ENCODE results near the gene AOPEP.
A peak's percentile ranks its signal among the peaks of the same experiment; 100 is the strongest.

AOPEP gene

DNA sequence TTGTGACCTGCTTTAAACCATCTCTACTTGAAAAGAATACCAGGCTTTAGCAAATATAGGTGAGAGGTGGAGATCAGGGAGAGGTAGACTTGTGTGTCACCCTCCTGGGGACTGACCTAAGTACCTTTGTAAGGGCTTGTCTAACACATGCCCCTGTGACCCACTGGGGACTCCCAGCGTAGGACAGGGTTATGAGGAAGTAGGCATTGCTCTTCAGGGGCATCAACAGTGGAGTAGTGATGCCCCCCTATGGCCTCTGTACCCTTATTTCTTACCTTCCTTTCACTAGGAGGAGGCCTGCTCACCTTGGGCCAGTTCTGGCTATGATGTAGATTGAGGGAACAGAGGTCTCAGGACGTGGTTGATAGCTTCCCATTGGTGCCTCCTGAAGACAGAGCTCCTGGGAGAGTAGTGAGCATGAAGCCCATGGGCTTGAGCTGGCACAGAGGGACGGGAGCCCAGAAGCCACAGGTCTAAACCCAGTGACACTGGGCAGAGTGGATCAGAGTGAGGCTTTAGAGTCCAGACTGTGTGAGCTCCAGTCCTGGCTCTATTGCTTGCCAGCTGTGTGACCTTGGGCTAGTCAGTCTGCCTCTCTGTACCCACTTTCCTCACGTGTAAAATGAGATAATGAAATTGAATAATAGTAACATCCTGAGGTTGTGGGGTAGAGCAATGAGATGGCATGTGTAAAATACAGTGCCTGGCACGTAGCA, 191.7 kb downstream of the AOPEP start:
- DNase-seq (ENCODE audit: low read depth), result no peak

DNA sequence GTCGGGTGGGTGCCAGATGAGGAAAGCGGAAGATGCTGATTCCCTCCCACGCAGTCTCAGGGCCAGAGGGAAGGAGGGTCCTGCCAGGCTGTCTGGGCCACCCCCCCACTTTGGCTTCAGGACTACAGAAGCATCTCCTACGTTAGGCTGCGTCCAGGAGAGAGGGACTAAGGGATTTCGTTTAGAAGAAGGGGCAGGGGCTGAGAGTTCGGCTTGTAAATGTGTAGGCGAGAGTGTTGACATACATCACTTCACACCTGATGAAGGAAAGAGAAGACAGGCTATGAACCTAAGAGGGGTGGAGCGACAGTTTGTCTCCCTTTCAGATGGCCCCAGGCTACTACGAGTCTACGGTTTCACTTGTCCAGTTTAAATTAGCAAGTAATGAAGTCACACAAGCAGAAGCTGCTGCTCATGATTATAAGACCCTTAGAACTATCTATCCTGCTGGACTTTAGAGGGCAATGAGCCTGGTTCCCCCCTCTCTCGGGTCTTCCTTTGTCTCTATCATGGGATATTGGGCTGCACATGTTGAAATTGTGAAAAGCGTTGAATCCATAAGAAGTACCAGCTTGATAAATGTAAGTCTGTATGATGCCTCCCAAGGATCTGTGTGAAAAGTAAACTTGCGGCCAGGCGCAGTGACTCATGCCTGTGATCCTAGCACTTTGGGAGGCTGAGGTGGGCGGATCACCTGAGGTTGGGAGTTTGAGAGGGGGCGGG, 193.0 kb downstream of the AOPEP start:
- no peak for DNase-seq (ENCODE audit: low read depth)

DNA sequence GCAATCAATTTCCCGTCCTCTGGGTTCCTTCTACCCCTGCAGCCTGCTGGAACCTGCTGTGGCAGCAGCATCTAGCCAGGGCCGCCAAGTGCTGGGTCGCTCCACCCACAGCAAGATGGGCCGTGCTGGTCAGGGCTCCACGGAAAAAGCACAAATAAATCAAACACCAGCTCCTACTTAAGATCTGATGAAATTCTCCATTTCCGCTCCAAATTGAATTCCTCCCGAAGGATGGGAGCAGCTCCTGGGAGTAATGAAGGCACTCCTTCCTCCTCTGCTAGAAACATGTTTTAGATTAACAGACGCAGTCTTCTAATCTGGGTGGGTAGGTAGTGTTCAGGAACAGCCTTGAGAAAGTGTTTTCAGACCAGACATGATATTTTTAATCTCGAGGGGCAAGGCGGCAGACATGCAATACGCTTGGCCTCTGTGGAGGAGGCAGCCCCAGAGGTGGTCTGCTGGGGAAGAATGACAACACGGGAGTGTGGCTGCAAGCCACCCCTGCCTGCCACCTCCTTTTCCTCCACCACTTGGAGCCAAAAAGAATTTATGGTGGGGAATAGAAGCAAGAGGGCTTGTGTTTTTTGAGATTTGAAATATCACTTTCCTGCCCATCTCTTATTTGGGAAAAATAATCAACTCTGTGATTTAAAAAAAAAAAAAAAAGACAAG, 194.1 kb downstream of the AOPEP start:
- DNase-seq (ENCODE audit: low read depth), result peak; percentile 79

DNA sequence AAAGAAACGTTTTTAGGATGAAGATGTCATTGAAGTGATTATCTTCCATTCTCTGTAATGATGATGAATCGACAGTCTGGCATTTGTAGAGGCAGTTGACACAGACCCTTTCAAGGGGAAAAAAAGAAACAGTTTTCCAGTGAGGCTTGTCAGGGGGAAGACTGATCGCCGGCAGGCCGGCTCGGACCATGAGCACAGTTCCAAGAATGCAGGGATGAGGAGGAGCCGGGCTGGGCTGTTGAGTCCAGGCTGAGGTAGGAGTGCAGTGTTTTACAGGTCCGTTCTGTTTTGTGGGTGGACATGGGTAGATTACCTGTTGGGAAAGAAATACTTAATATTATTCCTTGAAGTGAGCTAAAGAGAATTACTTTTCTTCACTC, 194.6 kb downstream of the AOPEP start:
- DNase-seq (ENCODE audit: low read depth), result no peak

DNA sequence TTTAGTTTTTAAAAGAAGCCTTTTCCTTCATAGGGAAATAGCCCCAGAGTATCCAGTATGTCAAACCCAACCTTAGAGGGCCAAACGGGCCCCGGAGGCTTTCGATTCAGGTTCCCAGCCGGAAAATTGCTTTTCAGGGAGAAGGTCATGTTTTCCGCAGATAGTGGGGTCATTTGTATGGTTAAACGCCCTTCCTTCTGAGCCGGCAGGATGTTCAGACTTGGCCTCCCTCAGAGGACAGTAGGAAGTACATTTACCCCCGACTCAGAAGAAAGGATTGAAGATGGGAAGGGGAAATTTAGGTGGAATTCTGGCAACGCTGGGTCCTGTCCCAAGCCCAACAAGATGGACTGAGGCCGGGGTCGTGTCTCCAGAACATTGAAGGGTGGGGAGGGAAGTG, 195.2 kb downstream of the AOPEP start:
- DNase-seq (ENCODE audit: low read depth), result no peak

DNA sequence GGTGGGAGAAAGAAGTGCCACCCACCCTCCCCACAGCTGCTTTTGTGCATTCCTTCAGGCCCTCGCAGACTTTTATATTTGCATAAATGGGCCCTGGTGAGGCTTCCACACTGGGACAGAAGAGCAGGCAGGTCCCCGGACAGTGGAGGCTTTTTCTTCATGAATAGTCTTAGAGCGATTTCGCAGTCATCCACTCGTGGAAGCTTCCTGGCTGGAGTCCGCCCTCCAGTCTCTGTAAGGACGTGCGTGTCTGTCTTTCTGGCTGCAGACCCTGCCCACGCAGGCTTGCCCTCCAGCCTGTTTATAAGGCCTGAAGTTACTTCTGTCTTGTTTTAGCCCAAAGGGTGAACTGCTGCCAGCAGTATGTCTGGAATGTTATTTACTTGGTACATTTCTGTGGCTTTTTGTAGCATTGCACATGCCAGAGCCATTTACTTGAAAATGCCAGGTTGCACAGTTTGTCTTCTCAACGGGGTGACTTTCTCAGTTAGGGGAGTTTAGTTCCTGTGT, 195.7 kb downstream of the AOPEP start:
- peak; percentile 86 for DNase-seq (ENCODE audit: low read depth)

DNA sequence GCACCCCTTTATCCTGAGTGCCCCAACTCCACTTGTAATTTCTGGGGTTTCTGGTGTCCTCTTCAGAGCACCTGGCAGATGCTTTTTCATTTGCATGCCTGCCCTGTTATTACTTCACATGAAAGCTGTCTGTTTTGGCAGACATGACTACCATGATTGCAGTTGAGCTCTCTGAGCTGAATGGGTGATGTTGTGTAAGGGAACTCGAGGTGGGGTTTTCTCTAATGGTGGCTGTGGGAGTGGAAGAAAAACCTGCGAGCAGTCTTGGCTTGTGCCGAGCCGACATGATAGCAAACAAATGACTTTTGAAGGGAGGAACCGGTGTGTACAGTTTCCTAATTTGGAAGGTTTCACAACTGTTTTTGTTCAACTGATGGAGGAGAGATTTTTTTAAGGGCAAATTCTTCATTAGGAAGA, 196.2 kb downstream of the AOPEP start:
- DNase-seq (ENCODE audit: low read depth), result no peak

DNA sequence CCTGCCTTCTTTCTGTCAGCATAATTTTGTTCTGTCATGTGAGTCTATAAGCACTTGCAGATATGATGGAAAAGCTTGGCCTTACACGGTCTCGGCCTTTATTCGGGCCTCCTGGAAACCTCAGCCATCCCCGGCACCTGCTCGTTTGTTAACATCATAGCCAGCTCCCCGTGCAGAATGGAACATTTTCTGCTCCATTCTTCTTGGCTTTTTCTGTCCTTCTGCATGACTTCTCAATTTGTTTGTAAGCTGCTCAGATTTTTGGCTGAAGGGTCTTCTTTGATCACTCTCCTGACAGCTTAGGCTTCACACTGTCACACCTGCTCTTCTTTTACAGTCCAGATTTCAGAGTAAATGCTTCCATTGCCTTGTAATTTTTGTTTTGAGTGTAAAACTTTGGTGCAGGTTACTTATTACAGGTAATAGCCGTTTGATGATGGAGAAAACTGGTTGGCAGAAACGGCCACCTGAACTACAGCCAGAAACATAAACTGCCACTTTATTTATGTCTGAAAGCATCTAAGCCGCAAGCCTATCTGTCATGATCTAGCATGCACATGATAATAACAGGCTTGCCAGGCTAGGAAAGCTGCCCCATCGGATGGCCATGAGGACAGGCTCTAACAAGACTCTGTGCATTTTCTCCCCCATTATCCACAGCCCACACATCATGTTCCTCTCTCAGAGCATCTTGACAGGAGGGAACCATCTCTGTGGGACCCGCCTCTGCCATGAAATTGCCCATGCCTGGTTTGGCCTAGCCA, 197.0 kb downstream of the AOPEP start:
- DNase-seq (ENCODE audit: low read depth), result no peak

DNA sequence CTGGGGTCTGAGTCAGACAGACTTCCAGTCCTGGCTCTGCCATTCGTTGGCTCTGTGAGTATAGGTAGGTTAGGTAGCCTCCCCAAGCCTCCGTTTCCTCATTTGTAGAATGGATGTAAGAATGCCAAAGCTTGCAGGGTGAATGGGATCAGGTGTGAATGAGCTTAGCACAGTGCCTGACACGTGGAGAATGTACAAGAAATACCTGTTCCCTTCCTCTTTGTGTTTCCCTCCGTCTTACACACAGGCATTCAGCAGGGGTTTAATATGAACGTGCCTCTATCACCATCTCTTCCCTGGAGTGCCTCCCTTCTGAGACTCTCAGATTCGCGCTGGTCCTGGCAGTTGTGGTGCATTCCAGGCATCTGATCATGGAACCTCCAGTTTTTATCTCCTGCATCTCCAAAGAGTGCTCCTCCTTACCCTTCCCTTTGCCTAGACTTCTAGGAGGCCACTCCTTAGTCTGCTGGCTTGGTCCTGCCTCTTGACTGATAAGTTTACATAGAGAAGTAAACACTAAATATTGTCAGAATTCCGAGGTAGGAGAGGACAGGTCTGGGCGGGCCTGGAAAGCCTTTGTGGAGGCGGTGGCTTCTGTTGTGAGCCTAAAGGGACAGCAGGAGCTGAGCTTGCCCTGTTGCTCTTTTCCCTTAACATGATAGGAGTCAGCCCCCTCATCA, 199.4 kb downstream of the AOPEP start:
- no peak for DNase-seq (ENCODE audit: low read depth)

DNA sequence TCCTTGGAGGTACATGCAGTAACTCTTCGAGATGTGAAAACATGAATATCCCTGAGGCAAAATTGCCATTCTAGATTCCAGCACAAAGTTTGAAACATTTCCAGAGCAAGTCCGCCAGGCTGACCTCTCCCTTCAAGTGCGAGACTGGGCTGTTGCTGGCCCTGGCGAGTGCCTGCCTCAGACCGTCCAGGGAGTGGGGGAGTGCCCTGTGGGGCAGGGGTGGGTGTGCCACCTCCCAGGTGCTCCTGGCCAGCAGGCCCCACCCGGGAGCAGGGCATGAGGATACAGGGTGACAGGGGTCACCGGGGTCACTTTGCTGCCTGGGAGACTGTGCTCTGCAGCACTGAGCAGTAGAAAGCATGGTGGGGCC, 199.9 kb downstream of the AOPEP start:
- no peak for DNase-seq (ENCODE audit: low read depth)

DNA sequence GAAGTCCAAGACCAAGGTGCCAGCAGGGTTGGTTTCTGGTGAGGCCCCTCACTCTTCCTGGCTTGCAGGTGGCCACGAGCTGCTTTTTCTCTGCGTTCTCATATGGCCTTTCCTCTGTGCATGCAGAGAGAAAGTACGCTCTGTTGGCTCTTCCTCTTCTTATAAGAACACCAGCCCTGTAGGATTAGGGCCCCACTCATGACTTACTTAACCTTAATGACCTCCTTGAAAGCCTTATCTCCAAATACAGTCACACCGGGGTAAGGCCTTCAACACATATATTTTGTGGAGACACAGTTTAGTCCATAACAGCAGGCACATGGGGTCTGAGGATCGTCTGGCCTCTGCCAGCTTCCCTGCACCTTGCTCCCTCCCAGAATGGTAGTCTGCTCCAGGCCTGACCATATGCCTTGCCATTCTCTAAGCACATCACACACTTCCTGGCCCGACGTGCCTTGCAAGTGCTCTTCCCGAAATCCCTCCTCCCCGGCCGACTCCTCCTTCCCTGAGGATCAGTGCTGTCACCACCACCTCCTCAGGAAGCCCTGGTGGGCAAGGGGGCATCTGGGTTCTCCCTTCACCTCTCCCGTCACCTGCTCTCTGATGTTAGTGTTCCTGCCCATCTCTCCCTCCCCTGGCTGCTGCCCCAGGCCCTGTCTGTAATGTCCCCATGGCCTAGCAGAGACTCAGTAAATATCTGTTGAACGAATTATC, 200.7 kb downstream of the AOPEP start:
- DNase-seq (ENCODE audit: low read depth), result no peak

DNA sequence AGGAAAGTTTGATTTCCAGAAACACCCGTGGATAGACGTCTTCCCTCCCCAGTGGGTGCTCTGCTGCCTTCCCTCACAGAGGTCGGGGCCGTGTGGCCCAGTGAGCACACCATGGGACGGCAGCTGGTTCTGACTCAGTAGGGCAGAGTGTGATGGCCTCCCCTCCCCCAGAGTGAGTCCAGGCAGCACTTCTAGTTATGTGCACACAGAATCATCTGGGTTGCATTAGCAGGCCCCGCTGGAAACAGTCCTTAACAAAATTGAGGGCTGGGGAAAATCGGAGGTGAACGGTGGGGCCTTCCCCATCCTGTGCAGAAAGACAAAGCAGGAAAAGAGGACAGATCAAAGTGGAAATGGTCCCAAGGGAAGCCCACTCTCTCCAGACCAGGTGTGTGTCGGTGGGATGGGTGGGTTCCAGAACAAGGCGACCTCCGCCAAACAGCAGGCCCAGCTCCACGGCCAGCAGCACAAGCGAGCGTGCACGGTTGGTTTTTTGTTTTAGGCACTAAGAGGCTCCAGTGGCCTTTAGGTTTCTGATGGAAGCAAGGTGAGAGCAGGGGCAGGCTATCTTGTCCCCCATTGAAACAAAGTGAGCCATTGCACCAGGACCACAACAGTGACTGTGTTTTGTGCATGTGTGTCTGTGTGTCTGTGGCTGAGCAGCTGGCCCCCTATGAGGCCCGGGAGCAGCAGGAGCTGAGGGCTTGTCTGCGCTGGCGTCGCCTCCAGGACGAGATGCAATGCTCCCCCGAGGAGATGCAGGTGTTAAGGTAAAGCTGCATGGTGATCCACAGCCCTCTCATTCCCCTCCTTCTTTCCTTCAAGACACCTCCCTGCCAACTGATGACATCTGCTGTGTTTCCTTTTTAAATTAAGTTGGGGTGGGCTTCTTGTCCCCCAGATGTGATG, 201.5 kb downstream of the AOPEP start:
- no peak for DNase-seq (ENCODE audit: low read depth)

DNA sequence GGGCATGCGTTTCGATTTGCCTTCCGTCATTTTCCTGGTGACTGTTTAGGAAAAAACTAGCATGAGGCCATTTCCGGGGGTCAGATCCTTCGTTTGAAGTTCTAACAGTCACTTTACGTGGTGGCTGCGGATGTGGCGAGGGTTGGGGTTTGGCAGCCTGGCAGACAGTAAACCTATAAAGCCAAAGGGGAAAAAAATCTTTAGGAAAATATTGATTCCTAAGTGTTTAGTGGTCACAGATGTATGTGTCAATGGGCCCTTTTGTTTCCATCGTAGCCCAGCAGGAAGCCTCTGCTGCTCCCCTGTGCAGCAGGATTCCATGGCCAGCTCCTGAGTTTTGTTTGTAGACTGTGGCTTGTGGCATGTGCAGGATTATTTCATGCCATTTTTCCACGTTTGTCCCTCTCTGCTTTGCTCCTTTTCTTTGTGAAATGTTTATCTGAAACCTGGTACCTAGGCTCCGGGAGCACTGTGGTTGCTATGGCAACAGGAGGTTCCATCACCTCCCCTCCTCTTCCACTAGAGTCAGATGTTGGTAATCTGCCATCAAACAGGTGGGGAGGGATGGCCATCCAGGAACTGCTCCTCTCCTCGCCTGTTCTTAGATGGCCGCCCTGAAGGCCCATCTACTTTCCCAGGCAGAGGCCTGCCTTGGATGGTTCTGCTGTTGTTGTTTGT, 202.3 kb downstream of the AOPEP start:
- DNase-seq (ENCODE audit: low read depth), result no peak

DNA sequence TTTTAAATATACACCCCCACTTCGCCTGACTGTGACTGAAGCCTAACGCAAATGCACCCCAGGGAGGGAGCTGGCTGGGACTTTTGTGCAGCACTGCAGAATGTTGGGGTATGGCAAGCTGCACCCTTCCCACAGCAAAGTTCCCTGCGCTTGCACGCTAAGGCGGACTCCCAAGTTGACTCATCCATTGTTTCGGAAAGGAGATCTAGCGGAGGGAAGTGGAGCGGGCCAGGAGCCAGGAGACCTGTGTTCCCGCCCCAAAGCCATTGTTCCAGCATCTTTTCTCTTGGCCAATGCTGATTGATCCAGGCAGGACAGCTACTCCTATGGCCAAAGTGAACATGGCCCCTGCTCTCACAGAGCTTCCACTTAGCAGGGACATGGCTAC, 202.9 kb downstream of the AOPEP start:
- DNase-seq (ENCODE audit: low read depth), result no peak

DNA sequence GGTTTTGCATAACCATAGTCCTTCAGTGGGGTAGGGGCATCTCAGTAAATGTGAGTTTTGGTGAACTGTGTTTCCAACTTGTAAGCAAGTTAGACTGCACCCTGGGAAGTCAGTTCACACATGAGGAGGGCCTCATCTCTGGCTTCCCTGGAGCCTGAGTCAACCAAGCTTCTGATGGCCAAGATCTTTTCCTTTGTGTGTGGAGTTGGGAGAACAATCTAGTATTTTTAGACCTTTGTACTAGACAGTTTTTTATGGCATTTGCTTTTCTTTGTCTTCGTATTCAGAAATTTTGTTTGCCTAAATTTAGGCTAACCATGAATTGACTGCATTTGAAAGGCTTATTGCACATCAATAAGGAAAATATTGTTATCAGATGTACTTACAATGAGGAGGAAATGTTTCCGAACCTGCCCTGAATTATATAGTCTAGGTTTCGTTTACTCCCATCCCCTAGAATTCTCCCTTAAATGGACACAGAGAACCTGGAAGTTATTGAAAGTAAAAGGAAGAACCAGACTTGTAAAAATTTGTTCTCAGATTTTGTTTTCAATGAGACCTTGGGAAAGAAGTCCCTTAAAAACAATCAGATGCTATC, 204.6 kb downstream of the AOPEP start:
- DNase-seq (ENCODE audit: low read depth), result no peak

DNA sequence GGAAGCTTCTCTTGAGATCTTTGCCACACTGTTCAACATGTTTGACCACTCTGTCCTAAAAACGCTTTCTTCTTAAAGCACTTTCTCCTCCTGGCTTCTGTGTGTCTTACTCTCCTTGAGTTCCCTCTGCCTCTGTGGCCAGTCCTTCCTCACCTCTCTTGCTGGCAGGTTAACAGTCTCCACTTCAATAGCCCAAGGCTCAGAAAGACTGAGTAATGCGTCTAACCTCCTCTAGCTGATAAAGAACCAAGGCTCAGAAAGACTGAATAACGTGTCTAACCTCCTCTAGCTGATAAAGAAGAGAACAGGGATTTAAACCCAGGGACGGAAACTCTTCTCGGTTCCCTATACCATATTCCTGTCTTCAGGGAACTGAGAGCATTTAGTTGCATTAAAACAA, 205.2 kb downstream of the AOPEP start:
- DNase-seq (ENCODE audit: low read depth), result no peak

DNA sequence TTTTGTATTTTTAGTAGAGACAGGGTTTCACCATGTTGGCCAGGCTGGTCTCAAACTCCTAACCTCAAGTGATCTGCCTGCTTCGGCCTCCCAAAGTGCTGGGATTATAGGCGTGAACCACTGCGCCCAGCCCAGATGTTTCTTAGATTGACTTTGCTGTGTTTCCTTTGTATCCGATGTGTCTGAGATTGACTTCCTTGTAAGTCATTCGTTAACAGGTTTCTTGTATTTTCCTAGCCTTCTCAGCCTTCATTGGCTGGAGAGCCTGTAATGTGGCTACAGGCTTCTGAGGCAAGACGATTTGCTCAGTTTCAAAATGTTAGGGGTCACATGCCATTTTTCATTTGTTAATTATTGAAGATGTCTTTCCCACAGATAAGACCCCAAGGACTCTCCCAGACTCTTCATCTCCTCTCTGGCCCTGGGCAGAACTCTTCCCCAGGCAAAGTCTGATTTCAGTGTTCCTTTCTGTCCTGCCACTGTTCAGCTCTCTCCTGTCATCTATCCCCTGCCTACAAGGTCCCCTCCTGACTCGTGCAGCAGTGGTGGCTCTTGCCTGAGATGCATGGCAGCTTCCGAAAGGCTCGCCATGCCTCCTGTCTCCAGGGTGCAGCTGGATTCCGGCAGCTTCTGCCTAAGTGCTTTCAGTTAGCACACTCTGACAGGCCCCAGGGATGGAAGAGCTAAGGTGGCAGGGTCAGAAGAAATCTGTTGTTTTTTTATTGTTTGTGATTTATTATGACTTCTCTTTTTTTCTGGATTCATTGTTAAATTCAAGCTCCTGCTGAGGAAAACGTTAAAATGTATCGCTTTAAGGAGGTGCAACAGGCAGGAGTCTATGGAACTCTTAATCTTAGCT, 206.4 kb downstream of the AOPEP start:
- DNase-seq (ENCODE audit: low read depth), result no peak

DNA sequence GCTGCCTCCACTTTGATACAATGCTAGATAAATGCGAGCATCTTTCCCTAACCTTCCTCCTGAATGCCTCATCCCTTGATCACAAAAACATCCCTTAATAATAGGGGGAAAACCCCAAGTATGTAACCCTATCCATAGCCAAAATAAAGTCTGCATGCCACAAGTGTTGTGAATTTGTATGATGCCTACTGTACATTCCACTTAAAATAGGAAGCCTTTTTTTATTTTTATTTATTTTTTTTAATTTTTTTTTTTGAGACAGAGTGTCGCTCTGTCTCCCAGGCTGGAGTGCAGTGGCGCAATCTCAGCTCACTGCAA, 207.0 kb downstream of the AOPEP start:
- no peak for DNase-seq (ENCODE audit: low read depth)

Measured in fibroblast of the conjunctiva (primary cell).